ENCODE data around the gene BMF.

DNA sequence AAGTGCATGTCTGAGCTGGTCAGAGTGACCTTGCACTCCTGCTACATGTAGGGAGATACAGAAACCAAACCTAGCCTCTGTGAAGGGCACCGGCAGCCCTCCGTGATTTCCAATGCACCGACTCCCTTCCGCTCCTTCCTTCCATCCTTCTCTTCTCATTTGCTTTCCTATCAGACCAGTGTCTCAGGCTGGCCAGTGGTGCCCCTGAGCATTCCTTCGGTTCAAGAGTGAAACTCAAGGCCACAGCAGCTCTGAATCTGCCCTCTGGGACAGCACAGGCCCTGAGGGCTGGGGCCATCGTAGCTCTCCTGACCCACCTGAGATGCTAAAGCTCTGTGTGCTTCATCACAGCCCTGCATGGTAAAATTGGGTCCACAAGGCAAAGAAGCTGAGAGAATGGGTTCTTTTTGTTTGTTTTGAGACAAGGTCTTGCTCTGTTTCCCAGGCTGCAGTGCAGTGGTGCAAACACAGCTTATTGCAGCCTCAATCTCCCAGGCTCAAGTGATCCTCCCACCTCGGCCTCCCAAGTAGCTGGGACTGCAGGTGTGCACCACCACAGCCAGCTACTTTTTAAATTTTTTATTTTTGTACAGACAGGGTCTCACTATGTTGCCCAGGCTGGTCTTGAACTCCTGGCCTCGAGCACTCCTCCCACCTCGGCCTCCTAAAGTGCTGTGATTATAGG is 2.3 kb upstream of the BMF start:
- TF ChIP-seq POLR2A (IDR thresholded peaks at IDR 0.05): no peak
- TF ChIP-seq, protein P1, sequence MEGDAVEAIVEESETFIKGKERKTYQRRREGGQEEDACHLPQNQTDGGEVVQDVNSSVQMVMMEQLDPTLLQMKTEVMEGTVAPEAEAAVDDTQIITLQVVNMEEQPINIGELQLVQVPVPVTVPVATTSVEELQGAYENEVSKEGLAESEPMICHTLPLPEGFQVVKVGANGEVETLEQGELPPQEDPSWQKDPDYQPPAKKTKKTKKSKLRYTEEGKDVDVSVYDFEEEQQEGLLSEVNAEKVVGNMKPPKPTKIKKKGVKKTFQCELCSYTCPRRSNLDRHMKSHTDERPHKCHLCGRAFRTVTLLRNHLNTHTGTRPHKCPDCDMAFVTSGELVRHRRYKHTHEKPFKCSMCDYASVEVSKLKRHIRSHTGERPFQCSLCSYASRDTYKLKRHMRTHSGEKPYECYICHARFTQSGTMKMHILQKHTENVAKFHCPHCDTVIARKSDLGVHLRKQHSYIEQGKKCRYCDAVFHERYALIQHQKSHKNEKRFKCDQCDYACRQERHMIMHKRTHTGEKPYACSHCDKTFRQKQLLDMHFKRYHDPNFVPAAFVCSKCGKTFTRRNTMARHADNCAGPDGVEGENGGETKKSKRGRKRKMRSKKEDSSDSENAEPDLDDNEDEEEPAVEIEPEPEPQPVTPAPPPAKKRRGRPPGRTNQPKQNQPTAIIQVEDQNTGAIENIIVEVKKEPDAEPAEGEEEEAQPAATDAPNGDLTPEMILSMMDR (IDR thresholded peaks at IDR 0.05): no peak

Measured in body of pancreas (tissue), 4 donors.